TTC549 (cell line): Measurements from ENCODE around the gene TSPAN5.

Source experiments
- FAIRE-seq: peaks from 2 replicates; lab custom pipeline; 2012; peaks lifted over from hg19 to GRCh38; lab: Jason Lieb, UNC

TSPAN5 gene

DNA sequence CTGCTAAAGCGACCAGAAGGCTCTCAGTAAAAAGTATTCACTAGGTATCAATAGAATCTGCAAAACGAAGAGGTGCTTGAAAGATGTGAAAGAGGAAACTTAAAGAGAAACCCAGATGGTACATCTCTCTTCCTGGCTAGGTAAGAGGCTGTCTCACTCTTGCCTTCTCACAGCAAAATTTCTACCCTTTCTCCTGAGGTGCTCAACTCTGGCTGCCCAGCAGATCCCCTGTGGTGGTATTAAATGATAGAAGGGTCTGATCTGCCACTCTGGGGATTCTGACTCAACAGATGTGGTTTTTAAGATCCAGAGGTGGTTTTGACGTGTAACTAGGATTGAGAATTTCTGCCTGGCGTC is 14.9 kb upstream of the TSPAN5 start:
- no peak for FAIRE-seq

DNA sequence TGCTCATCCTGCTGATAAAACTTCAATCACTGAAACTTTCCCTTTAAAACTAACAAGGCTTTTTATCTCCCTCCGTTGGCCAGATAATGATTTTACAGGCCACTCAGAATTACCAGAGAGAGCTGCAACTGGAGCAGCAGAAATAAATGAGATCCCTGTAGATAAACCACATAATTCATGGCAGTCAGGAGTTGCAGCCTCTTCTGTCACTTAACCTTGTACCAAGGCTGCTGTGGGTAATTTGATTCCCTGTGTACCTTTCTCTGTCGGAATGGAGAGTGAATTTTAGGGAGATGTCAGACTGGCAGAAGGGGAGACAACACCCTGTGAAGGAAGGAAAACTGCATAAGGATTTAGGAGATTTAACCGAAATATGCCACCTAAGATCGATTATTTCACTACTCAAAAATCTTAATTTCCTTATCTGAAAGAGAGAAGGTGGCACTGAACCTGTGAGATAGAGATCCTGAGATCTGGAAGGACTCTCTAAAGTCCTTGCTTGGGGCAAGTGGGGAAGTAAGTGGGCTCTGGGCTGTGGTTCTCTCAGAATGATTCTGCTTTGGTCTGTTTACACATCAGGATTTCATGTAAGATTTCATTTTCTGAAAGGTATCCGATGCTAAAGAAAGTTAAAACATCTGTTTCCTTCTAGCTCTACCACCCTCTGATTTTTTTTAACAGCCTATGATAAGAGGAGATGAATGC is 14.3 kb upstream of the TSPAN5 start:
- no peak for FAIRE-seq

DNA sequence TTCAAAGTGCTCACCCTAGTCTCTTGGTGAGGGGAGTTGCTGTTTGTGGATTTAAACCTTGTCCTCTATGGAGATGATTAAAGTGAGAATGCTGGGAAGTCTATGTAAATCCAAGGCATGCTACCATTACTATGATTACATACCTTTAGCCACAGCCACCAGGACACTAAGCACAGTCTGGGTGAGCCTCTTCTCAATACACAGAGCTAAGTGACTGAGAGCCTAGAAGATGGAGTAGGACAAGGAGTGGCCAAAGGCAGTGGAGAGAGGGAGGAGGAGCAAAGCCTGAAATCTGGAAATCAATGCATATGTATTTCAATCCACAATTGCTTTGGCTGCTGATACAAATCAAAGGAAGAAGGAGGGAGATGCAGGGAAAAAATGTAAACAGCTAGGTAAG is 12.7 kb upstream of the TSPAN5 start:
- no peak for FAIRE-seq

DNA sequence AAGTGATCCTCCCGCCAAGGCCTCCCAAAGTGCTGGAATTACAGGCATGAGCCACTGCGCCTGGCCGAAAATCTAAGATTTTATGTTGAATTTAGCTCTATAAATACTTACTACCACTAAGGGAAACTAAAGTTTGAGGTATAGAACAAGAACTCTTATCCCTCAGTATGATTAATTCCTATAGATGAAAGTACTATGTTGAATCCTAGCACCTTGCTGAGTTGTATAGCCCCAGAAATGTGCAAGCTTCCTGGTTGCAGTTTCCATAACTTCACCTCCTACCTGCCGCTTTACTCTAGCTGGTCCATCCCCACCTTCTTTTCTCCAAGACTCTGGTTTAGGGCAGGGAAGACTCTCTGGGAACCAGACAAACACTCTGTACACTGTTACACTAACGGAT is 11.8 kb upstream of the TSPAN5 start:
- no peak for FAIRE-seq

DNA sequence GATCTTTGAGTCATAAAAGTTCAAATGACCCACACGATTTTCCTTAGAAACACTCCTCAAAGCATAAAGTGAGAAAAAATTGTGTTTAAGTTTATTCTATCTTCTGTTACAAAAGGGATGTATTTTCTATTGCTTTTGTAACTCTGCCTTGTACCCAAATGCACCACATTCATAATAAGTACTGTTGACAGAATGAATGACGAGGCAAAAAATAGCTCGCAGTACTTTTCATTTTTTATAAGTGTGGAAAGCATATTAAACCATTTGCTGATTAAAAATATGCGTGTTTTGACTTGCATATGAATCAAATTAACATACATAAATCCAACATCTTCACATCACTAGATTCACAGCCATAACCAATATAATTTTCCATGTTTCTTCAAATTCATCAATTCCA is 11.2 kb upstream of the TSPAN5 start:
- FAIRE-seq = no peak

DNA sequence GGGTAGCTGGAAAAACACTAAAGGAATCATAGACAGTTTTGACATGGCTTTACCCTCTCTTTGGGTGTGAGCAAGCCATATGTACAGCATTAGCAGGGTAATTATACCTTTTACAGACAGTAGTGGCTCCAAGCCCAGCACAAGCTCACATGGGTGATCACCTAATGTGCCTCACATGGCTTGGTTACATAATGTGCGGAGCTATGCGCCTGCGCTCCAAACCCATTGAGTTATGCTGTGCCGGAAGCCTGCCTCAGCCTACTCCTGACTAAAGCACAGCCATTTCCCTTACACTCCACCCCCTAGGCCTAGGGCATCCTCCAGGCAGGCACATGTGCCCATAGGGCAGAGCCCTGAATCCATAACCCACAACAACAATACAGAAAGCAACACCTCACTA is 6.5 kb upstream of the TSPAN5 start:
- FAIRE-seq = no peak

DNA sequence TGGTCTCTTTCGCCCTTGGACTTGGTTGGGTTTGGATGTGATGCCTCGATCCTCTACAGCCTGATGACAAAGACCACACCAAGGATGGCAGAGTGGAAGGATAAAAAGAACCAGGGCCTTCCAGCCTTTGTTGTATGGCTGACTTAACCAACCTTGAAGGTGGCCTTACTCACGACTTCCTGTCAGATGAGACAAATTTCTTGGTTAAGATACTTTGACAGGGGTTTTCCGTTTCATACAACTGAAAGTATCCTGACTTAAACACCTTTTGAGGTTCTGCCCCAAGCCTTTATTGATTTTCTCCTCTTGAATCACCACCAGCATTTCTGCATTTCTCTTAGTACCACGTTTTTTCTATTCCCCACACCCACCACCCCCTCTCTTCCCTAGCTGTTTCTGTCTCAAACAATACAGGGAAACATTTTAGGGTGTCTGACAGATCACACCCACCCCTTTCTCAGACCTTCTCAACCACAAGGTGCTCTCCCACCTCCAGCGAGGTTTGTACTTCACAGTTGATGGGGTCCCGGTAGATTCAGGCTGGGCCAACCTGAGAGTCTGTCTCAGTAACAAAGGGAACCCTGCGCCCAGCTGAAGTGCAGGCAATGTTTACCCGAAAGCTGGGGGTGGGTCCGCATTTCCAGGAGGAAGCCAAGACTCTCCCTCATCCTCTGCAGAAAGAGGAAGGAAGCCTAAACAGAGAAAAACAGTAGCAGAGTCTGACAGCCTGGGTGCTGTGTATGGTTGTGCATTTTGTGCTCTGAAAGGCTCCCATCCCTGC is 5.0 kb upstream of the TSPAN5 start:
- FAIRE-seq = no peak

DNA sequence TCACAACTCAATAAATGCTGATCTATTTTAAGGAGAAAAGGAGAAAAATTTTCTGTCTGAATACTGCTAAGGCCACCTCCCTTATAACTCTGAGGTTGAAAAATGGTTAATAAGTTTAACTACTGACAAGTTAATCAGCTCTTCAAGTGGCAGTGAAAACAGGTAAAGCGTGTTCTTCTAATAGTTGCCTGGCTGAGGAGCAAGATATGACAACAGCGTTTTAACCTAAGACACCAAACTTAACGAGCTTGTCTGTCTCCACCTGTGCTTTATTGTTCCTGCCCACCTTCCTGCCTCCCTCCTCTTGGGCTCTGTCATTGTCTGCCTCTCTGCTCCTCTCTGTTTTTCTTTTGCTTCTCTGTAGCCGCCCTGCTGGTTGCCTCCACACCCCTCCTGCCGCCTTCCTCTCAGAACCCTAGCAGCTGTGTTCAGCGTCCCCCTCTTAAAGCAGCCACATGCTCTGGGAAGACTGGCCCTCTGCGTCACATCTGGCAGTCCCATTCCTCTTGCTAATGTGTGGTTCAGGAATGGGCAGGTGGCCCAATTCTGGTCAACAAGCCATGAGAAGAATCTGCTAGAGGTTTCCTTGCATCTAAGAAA is 4.3 kb upstream of the TSPAN5 start:
- FAIRE-seq = no peak

DNA sequence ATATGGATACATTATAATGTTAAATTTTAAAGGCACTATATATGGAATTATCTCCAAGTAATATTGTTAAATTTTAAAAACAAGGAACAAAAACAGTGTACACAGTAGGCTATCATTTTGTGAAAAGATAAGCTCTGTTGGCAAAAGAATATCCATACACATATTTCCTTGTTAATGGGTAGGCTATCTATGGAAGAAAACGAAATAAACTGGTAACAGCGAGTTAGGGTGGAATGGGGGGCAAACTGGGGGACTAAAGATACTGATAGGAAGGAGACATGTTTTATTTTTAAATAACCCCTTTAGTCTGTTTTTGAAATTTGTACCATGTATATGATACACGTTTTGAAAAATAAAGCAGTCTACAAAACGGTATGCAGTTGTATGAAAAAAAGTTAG is 3.6 kb upstream of the TSPAN5 start:
- no peak for FAIRE-seq

DNA sequence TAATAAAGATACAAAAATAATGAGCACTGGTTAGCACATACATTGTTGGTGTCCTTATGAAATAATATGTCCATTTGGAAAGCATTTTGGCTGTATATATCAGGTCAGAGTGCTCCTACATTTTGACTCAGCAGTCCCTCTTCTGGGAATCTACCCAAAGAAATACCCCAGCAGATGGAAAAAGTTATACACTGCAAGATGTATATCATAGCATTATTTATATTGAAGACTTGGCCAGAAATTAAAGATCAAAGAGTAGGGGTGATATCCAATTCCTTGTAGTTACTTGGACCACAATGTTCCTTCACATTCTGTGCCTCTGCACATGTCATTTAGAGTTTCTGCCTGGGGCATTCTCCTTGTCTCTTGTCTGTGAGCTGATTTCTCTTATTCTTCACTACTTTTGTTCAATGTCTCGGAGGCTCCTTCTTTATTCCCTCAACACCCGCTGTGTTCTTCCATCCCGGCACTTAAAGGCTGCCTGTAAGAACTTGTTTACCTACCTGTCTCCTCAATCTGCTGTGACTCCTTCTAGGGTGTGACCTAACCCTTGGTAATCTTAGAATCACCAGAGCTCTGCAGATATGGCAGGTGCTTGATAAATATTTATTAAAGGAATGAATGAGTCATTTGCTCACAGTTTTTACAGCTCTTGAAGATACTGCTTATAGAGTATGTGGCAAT is 3.1 kb upstream of the TSPAN5 start:
- no peak for FAIRE-seq

DNA sequence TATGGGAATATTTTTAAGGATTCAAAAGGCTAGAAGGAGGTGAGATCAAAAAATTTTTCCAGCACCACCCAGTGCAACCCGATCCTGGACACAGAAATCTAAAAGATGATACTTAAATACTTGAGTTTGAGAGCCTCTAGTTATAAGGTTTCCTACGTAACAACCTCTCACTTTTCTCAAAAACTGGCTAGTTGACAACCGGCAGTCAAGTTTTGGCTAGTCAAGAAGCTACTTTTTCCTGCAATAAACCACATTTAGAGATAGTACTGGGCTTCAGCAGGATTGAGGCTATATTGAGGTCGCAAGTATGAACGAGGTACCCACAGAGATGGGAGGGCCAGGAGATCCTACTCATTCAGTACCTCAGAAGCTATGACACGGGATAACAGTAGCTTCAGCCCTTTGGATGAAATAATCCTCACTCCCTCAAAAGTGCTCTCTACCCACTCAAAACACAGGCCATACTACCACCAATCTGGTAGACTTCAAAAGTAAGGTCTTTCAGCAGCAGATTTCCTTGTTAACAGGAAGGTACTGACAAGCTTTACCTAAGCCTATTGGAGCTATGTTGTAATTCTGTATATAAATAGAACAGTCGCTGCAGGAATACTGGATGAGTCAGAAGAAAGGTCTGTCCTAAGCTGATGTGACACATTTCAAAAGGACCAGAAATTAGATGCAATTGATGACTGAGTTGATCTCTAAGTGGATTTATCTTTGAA is 1.5 kb upstream of the TSPAN5 start:
- FAIRE-seq = no peak

DNA sequence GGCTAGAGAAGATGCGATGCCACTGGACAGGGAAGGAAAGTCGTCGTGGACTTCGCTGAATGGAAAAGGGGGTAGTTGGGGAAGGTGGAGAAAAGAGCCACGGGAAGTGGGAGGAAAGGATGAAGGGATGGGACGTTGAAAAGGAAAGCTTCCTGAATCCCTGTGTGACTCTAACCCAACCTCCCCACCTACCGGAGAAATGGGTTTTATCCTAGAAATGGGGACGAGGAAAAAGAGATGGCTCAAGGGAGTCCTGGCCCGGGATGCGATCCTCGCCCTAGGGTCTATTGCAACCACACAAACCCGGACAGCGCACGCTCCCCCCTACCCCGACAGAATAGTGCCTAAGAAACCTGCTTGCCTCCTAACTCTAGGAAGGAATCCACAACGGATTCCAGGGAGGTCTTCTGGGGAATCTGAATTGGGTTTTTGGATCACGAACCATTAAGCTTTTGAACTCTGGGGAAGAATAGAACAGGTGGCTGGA is 738 bp upstream of the TSPAN5 start:
- FAIRE-seq = no peak

DNA sequence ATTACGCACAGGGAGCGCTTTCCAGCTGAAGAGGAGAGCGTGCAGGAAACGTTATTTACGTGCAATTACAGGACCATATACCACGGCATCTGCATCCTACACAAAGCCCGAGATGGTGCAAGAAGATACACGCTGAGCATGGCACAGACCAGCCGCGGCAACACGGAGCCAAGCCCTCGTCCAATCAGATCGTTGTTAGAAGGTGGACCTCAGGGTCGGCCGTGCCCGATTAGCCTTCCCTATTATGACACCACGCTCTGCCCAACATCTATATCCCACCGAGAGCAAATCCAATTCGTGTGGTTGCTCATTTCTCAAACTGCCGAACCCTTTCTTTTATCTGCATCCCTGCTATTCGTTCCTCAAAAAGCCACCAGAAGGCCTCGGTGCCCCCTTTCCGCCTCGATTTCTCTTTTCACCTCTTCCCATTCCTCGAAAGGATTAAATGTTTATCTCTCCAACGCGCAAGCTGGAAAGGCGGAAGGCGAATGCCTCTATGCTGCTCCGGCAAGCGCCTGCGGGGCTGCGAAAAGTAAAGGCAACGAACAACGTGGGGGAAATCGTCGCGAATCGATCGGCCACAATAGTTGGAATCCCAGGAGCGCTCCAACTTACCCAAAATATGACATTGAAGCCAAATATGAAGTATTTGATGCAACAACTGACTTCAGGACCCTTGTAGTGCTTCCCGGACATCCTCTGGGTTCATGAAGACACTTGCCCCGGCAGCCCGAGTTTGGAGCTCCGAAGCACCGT is 702 bp downstream of the TSPAN5 start:
- no peak for FAIRE-seq

DNA sequence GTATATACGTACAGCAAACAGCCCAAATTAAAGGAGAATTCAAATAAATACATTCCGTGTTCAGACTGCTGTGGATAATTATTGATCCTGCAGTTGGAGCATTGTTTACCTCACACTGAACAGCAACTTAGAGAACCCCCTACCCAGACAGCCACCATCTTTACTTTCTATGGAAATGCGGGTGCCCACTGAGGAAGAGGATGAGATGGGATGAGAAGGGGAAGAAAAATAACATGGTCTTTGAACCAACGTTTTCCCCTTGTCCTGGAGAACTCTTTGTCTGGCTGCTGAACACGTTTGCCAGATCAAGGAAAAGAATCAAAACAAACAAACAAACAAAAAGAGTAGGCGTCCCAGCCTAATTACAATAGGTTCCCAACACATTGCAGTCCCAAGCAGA is 1.5 kb downstream of the TSPAN5 start:
- no peak for FAIRE-seq

DNA sequence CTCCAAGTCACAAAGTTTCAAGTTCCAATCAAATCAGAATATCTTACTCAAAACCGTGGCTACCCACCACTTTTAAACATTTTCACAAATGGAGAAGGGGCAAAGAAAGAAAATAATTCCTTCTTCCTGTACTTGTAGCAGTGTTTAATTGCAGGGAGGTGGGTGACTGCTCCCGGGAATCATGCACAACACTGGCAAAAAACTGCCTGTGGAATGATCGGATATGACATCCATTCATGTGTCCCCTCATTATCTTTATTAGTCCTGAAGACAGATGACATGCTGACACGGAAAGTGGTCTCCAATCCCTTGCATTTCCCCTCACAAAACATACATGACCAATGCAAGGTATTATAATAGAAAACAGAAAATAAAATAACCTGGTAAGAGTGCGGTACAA is 2.0 kb downstream of the TSPAN5 start:
- no peak for FAIRE-seq

DNA sequence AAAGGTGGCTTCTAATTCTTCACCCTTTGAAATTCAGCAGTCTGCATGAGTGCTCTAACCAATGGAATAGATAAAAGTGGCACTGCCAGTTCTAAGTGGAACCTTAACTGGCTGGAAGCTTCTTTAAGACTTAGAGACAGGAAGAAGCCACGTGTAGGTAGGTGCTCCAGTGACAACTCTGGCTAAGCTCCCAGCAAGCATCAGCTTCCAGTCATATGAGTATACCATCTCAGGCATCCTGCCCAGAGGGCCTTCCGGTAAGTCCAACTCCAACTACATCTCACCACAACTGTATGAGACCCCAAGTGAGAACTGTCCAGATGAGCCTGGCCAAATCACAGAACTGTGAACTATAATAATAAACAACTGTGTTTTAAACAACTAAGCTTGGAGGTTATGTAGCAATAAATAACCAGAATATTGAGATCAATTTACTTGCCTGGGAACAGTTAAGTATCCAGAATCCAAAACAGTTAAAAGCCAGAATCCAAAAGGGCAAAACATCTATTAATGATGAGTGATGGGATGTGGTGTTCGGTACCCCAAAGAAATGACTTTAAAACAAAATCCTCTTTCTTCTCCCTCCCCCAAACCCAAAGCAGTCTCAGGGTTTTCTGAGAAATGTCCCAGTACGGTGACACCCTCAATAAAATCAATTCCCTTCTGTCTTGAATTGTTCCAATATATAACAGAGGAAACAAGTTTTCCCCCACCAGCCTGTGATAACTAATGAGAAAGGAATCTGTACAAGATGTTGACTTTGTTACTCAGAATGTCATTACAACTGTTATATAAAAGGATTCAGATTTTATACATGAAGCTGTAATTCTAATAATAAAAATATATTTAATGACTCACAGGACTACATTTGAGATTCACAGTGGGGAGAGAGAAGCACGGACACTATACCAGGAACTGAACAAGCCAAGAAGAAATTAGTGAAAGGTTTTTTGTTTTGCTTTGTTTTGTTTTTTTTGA is 4.2 kb downstream of the TSPAN5 start:
- no peak for FAIRE-seq

DNA sequence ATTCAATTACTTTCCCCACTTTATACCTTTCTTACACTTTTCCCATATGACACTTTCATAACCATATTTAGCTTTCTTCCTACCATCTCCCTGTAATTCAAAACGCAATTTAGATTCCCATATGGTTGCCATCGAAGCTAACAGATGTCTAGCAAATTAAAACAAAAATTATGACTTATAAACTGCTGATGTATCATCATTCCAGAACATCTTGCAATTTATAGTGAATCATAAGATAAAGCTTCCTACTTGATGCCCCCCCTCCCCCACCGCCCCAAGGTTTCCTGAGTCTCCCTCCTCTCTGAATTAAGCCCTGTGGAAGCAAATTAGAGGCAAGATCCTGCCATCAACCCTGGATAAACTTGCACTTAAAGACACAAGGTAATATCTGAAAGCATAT is 5.4 kb downstream of the TSPAN5 start:
- FAIRE-seq = no peak

DNA sequence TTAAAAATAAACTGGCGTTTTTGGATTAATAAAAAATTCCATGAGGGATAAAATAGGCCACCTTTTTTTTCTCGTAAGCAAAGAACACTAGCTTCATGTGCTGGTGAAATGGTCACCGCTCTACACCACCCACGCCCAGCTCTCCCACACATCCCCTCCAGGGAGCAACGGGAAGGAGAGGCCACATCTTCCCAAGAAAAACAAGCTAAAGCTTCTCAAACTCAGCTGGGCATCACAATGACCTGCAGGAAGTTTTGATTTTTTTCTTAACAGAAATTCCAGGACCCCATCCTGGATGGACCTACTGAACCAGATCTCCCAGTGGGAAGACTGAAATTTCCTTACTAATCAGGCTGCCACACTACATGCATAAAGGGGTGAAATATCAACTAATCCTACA is 9.8 kb downstream of the TSPAN5 start:
- no peak for FAIRE-seq

DNA sequence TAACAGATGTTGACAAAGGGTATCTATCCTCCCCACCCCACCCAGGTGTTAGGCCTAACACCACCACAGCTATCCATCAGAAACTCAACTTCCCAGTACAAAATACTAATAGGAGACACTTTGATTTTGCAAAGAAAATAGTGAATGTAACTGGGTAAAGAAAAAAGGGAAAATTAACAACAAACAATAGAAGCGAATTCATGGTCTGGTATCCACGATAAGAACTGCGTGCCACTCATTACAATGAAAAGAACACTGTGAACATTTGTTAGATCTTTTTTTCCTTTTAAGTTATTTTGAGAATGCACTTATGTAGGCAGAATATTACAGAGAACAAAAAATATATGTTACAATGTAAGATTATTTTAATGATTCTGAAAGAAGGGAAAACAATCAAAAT is 12.0 kb downstream of the TSPAN5 start:
- no peak for FAIRE-seq

DNA sequence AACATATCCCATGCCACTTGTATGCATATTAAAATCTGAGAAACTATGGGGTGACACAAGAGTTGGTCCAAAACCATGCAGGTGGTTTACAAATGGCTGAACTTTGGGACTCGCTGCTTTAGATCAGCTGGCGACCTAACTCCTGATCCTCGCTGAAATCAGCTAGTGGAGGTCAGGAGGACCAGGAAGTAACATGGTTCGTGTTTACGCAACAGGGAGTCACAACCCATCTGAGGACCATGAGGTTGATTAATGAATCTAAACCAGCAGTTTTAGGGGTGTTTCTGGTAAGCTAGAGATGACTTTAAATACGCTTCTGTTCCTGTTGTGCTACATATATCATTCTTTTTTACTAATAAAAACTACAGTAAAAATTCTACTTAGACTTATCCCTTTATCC is 12.9 kb downstream of the TSPAN5 start:
- FAIRE-seq = no peak
